Measurements from ENCODE around the gene STK32B.

STK32B gene

GRCh38 chr4:5125321-5125720, 74.0 kb downstream of the STK32B start:
- DNase-seq (ENCODE audit: low read depth) = no peak

DNA sequence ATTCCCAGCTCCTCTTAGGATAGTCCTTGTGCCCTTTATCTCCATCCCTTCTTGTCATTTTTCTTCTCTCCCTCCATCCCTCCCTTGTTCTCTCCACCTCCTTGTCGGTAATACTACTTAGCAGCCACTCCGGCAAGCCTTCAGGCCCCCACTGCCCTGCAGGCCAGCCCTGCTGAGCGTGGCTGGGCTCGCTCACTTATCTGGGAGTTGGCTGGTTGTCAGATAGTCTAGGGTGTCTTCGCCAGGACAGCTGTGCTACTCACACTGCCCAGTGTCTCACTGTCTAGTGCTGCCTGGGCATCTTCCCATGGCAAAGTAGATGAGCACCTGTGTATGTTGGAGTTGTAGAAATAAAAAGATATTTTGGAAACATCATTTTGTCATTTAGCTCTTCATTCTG, 75.0 kb downstream of the STK32B start:
- DNase-seq (ENCODE audit: low read depth) = no peak

GRCh38 chr4:5126857-5127256, 75.6 kb downstream of the STK32B start:
- no peak for DNase-seq (ENCODE audit: low read depth)

- DNase-seq (ENCODE audit: low read depth) = no peak
Observed at GRCh38 chr4:5127556-5127955, 76.3 kb downstream of the STK32B start.

GRCh38 chr4:5128569-5128968, 77.3 kb downstream of the STK32B start:
- DNase-seq (ENCODE audit: low read depth) = no peak

DNA sequence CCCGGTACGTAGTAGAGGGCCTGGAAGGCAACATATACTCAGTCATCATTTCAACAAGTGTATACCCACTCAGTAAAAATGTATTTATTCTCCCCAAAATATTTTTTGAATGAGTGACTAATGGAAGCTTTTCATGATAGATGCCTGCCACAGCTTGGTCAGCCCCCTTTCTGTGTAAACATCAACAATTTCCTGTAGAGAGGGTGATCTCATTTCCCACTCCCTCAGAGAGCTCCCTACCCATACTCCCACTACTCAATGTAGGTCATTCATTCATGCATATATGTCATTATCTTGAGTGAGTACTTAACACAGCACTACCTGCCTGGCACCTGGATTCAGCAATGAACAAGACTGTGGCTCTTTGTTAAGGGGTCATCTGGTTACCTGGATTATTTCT, 81.9 kb downstream of the STK32B start:
- no peak for DNase-seq (ENCODE audit: low read depth)

GRCh38 chr4:5133933-5134594, 82.8 kb downstream of the STK32B start:
- no peak for DNase-seq (ENCODE audit: low read depth)

DNA sequence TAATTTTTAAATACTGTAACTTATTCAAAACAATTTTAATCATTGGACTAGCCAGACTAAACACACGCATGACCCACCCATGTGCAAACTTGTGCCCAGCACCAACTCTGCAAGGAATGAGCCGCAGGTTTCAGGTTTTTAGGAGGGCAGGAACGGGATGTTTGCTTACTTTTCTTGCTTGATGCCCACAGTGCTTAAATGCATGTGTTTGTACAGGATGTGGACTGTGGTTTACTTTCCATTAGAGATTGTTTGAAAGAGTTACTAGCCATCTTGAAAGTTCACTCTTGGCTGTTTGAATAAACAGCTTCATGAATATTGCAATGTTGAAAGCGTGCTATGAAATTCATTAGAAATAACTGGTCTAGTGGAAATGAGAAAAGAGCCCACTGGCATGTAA, 83.3 kb downstream of the STK32B start:
- no peak for DNase-seq (ENCODE audit: low read depth)

GRCh38 chr4:5137226-5137625, 85.9 kb downstream of the STK32B start:
- DNase-seq (ENCODE audit: low read depth) = no peak

DNA sequence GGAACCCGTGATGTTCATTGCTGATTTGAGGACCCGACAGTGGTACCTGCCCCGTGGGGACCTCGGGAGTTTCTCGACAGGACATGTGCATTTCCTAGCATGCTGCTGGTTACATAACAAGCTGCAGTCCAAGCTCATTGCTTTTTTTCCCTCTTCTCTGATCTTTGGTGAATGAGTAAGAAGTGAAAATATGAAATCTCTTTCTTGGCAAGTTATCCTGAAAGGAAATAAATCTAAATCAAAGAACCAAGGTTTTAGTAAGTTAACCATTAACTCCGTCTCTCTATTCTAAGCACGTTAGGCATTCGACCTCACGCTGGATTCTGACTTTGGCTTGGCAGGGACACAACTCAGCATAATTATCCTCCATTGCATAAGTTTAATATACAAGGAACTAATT, 86.6 kb downstream of the STK32B start:
- no peak for DNase-seq (ENCODE audit: low read depth)

GRCh38 chr4:5138389-5138788, 87.1 kb downstream of the STK32B start:
- no peak for DNase-seq (ENCODE audit: low read depth)

DNA sequence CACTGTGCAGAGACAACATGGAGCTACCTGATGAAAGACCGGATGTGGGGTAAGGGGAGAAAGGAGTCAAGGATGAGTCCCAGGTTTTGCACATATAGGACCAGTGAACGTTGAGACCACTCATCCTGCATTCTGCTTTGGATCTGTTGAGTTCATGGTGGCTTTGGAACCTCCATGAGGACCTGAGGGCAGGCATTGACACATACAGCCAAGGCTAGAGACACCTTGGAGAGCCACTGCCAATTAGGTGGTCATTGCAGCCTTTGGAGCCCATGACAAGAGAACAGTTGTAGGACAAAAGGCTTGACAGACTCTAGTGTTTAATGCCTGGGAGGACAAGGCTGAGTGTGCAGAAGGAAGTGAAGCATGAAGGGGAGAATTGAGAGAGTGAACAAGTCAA, 87.9 kb downstream of the STK32B start:
- DNase-seq (ENCODE audit: low read depth) = no peak

DNA sequence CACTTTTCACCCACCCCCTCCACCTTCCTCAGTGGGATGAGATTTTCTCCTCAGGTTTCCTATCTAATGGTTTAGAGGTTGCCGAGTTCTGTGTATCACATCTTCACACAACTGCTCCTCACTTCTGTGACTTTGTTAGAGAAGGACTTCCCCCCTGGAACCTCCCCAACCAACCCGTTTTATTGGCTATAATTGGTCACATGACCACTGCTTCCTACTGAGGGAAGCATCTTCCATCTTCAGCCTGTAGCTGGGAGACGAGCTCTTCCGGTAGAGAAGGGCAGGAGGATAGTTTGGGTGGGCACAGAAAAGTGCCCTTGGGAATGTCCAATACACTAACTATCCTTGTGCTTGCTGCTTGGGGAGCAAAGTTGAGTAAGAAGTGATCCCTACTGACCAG, 90.5 kb downstream of the STK32B start:
- DNase-seq (ENCODE audit: low read depth) = no peak

DNA sequence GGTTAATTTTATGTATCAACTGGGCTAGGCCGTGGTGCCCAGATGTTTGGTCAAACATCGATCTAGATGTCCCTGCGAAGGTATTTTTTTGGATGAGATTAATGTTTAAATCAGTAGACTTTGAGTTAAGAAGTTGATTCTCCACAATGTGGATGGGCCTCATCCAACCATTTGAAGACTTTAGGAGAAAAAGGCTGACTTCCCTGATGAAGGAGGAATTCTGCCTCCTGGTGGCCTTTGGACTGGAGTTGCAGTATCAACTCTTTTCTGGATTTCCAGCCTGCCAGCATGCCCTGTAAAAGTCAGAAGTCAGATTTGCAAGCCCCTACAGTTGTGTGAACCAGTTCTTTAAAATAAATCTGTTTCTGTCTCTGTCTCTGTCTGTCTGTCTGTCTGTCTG, 91.4 kb downstream of the STK32B start:
- no peak for DNase-seq (ENCODE audit: low read depth)

GRCh38 chr4:5143306-5143861, 92.1 kb downstream of the STK32B start:
- no peak for DNase-seq (ENCODE audit: low read depth)

DNA sequence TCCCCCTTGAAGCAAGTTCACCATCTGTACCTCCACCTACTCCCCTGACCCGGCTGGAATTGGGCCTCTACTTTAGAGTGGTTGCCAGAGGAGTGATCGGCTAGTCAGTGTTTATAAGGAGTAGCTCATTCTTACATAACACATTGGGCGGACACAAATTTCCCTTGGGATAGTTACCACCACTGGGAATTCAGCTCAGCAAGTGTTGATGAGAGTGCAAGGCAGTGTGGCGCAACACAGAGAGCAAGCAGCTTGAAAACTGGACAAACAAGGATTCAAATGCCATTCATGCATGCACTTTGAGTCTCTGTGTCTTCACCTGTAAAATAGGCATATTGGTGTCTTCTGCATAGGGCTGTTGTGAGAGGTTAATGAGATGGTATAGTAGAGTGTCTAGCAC, 92.7 kb downstream of the STK32B start:
- DNase-seq (ENCODE audit: low read depth) = no peak

- DNase-seq (ENCODE audit: low read depth) = no peak
Observed at GRCh38 chr4:5144384-5144783, 93.1 kb downstream of the STK32B start.

DNA sequence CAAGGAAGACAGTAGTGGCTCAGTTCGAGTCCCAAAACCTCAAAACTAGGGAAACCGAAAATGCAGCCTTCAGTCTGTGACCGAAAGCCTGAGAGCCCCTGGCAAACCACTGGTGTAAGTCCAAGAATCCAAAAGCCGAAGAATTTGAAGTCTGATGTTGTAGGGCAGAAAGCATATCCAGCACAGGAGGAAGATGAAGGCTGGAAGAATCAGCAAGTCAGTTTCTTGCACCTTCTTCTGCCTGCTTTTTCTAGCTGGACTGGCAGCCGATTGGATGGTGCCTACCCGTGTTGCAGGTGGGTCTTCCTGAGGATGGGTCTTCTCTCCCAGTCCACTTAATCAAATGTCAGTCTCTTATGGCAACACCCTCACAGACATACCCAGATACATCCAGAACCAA, 95.0 kb downstream of the STK32B start:
- DNase-seq (ENCODE audit: low read depth) = no peak

DNA sequence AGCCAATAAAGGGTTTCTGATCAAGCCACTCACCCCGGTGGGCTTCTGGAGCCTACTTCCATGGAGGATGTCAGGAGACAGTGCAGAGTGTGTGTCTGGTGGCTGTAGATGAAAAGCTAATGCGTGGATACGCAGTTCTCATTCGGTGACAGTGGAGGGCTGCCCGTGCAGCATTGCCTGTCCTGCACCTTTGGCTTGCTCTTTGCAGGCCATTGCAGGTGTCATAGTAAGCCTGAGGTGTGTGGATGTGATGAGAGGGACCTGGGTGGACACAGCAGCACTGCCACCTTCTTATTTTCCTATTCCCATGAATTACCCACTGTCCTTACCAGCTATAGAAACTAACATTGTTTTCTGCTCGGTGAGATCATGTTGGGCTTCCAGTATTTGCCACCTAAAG, 101.2 kb downstream of the STK32B start:
- no peak for DNase-seq (ENCODE audit: low read depth)

GRCh38 chr4:5156682-5157081, 105.4 kb downstream of the STK32B start:
- DNase-seq (ENCODE audit: low read depth) = no peak

- no peak for DNase-seq (ENCODE audit: low read depth)
Observed at GRCh38 chr4:5157791-5158770, 106.8 kb downstream of the STK32B start.

GRCh38 chr4:5158825-5159224, 107.5 kb downstream of the STK32B start:
- no peak for DNase-seq (ENCODE audit: low read depth)

DNA sequence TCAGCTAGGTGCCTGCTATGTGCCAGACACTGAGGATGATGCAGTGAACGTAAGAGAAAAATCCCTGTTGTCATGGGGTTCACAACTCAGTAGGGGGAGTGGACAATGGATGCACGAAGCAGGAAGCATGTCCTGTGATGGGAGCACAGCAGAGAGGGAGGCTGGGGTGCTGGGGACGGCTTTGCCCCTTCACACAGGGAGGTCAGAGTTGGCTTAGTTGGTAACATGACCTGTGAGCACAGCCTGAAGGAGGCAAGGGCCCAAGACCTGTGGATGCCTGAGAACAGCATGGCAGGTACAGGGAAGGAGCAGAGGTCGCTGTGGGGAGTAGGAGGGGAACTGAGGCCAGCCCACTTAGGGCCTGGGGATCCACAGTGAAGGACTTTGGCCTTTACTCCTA, 109.4 kb downstream of the STK32B start:
- no peak for DNase-seq (ENCODE audit: low read depth)
